A549 treated with AZD9567 at 1 μM for 4 hours (cell line): ENCODE data around the gene ZNF239. TPM values are rescaled to one million over a fixed set of nuclear protein-coding genes. Genes with fewer than 3 reads are reported as not detected.

Source experiments
- total RNA-seq: library from RNA; stranded (reverse); fragments of 200-300 nt; extraction: Qiagen RNA extraction; gene quantifications from 5 replicates; pipeline ENCODE4 v1.2.3, GENCODE V29; 2022; ENCODE audit not compliant: insufficient read depth

The ZNF239 gene
- 1.8 to 5.9 TPM (median 2.1 TPM) in 5 replicates for total RNA-seq

DNA sequence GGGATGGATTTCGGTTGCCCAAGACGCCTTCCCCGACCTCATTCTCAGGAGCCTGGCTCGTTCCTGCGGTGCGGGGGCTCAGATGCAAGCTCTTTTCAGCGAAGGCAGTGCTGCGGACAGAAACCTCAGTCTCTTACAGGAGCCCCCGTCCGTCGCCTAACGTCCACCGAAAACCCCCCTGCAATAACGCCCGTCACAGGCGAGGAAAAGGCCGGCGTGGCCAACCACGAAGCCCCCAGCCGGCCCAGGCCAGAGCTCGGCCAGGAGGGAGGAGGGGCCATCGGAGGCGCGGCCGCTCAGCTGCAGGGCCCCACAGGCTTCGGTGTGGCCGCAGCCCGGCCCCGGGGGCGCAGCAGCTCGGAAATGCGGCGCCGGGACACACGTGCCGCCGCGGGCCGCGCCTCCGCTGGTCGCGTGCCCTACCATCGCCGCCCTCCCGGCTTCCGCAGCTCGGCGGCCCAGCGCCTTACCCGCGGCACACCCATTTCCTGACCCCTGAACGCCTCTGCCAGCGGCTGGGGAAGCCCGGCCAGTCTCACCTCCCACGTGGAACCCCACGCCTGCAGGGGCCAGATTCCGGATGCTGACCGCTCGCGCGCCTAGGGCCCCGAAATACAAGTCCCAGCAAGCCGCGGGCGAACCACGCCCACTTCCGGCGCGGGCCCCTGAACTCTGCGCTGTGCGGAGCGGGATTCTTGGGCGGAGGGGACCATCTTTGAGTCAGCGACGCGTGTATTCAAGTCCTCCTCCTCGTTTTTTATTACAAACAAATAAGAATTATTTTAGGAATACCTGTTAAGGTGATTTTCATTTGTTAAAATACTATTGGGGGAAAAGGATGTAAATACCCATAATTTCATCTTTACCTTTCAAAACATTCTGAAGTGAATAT, at the start of gene ZNF239:
Gene ZNF239 (minus strand): TSS at position 616 of the 892 bp plus-strand sequence. CDS start 16,537 bp downstream, outside the sequence.

DNA sequence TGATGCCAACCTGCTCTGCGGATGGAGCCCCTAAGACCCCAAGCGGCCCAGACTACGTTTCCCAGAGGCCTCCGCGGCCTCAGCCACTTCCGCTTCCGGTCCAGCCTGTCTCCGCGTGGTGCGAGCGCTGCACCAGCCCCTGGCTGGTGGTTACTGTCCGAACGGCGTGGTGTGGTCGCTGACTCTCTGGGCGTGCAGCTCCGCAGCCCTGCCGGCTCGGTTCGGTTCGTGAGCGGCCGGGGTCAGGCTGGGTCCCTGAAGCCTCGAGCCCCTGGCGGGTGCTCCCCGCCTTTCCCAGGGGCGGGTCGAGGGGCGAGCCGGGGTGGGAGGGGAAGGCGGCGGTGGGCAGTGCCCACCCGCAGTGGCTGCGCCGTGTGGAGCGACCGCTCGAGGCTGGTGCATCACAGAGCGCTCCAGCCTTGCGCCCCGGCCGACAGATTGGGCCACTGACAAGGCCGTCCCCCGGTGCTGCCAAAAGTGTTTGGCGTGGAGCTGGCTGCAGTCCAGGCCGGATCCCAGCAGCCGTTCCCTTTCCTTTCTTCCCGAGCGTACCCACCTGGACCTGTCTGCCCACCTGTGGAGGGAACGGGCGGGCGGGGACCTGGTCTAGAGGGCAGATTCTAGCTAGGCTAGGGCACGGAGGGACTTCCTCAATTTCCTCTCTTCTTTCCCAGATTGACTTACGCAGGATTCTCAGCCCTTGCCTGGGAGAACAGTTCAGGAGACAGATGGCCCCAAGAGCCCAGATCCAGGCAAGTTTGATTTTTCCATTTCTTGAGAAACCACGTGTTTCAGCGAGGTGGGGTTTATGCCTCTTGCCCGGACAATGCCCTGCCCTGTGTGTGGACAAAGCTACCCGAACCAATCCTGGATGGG, 32.1 kb upstream of the ZNF239 start, which contains the start of gene ZNF485:
Gene ZNF485 (plus strand): TSS at position 116 of the 876 bp plus-strand sequence. CDS start 613 bp downstream, at position 729.

Other genes starting within 250 kb of the ZNF239 start
- 0.21 TPM in 1 of 5 replicates, not detected in the others for gene FXYD4, start 203.0 kb downstream of the ZNF239 start, total RNA-seq
- 317 to 349 TPM (median 335 TPM) in 5 replicates for gene HNRNPF, start 165.4 kb downstream of the ZNF239 start, total RNA-seq
- gene ZNF487, start 137.5 kb downstream of the ZNF239 start, total RNA-seq: 6.0 to 7.4 TPM (median 7.1 TPM) in 5 replicates
- 1.8 to 2.1 TPM (median 1.9 TPM) in 5 replicates for gene ZNF485, start 31.8 kb upstream of the ZNF239 start, total RNA-seq
- 9.3 to 15.0 TPM (median 13.4 TPM) in 5 replicates for gene ZNF32, start 74.3 kb upstream of the ZNF239 start, total RNA-seq